SK-N-SH (cell line): ENCODE measurements around the gene DSCAM. TPM values are rescaled to one million over a fixed set of nuclear protein-coding genes. Genes with fewer than 3 reads are reported as not detected.

Experiments
- CTCF ChIA-PET: fragments of 300-600, 350-600 bp; formaldehyde crosslinking; extraction: SDS; loops from one replicate; lab custom pipeline; 2021; lab: Yijun Ruan, JAX
- POLR2A ChIA-PET: fragments of 350-600 bp; sonication (Branson Sonifier 250); formaldehyde crosslinking; extraction: SDS; loops from one replicate; lab custom pipeline; 2020; ENCODE audit warnings: antibody characterized with exemption, inconsistent platforms; lab: Yijun Ruan, JAX
- DNase-seq: peaks from one replicate; pipeline ENCODE4 v3.0.0; 2012
- H2AFZ ChIP-seq: fragments of 200-600 bp; sonication (generic); 2 replicates; pipeline ENCODE4 v1.8.1; 2016; ENCODE audit warnings: antibody characterized with exemption, mild to moderate bottlenecking, low read depth
- H3F3A ChIP-seq: fragments of 200-600 bp; sonication (generic); replicated peaks from 2 replicates; pipeline ENCODE3; 2016; ENCODE audit warnings: antibody characterized with exemption, mild to moderate bottlenecking; ENCODE audit not compliant: insufficient read depth
- H3K27ac ChIP-seq, 2 experiments: fragments of 200-500 bp in 1 of 2; fragments of 200-600 bp in 1 of 2; sonication (Bioruptor generic) in 1 of 2; sonication (generic), shearing (Covaris generic) in 1 of 2; 2 replicates each; pipeline versions ENCODE4 v1.5.1 to v1.6.1; 2014 to 2016; ENCODE audit warnings: low read depth in 2 of 2, inconsistent platforms in 1 of 2, low read length in 1 of 2, mild to moderate bottlenecking in 1 of 2, mixed read lengths in 1 of 2
- H3K27me3 ChIP-seq: fragments of 200-600 bp; sonication (generic), shearing (Covaris generic); 2 replicates; pipeline ENCODE4 v1.6.1; 2016; ENCODE audit warnings: mixed run types; ENCODE audit not compliant: insufficient read depth
- H3K36me3 ChIP-seq, 2 experiments: fragments of 200-500 bp in 1 of 2; fragments of 200-600 bp in 1 of 2; sonication (Bioruptor generic) in 1 of 2; sonication (generic) in 1 of 2; replicated peaks in 1 of 2; 2 replicates each; pipeline versions ENCODE3 to v1.5.1; 2014 to 2016; ENCODE audit warnings: low read length in 1 of 2, mild to moderate bottlenecking in 1 of 2; ENCODE audit not compliant: insufficient read depth in 2 of 2, control insufficient read depth in 1 of 2
- H3K4me1 ChIP-seq, 2 experiments: fragments of 200-500 bp in 1 of 2; fragments of 200-600 bp in 1 of 2; sonication (Bioruptor generic) in 1 of 2; sonication (generic), shearing (Covaris generic) in 1 of 2; 2 replicates each; pipeline versions ENCODE4 v1.5.1 to v1.6.1; 2014 to 2016; ENCODE audit warnings: low read depth in 1 of 2, low read length in 1 of 2, mixed run types in 1 of 2; ENCODE audit not compliant: insufficient read depth in 2 of 2, control insufficient read depth in 1 of 2
- H3K4me2 ChIP-seq: fragments of 200-600 bp; sonication (generic), shearing (Covaris generic); 2 replicates; pipeline ENCODE4 v1.6.1; 2017; ENCODE audit warnings: mixed run types
- H3K4me3 ChIP-seq, 2 experiments: fragments of 200-500 bp in 1 of 2; fragments of 200-600 bp in 1 of 2; sonication (Bioruptor generic) in 1 of 2; sonication (generic), shearing (Covaris generic) in 1 of 2; 2 replicates each; pipeline versions ENCODE4 v1.5.1 to v1.8.1; 2014 to 2016; ENCODE audit warnings: low read depth in 2 of 2, inconsistent platforms in 1 of 2, low read length in 1 of 2, mild to moderate bottlenecking in 1 of 2, mixed read lengths in 1 of 2, moderate library complexity in 1 of 2
- H3K79me2 ChIP-seq: fragments of 200-600 bp; sonication (generic); 2 replicates; pipeline ENCODE4 v1.8.1; 2017; ENCODE audit warnings: mild to moderate bottlenecking; ENCODE audit not compliant: insufficient read depth
- H3K9ac ChIP-seq: fragments of 200-600 bp; sonication (generic); 2 replicates; pipeline ENCODE4 v1.6.1; 2017; ENCODE audit warnings: mixed run types
- H3K9me2 ChIP-seq: fragments of 200-600 bp; sonication (generic); 2 replicates; pipeline ENCODE4 v1.6.1; 2017; ENCODE audit warnings: mixed run types
- H3K9me3 ChIP-seq: fragments of 200-600 bp; sonication (generic); 2 replicates; pipeline ENCODE4 v1.6.1; 2017; ENCODE audit warnings: mixed run types, mild to moderate bottlenecking, moderate library complexity
- H4K20me1 ChIP-seq: fragments of 200-600 bp; sonication (generic); 2 replicates; pipeline ENCODE4 v1.6.1; 2017; ENCODE audit warnings: mild to moderate bottlenecking, mixed run types; ENCODE audit not compliant: insufficient read depth
- CHD2 ChIP-seq: fragments of 150-350 bp; IDR thresholded peaks from 2 replicates; pipeline ENCODE4 v1.6.1; 2018; ENCODE audit warnings: low read length; ENCODE audit not compliant: partially characterized antibody
- FOSL2 ChIP-seq: IDR thresholded peaks from 2 replicates; pipeline ENCODE4 v1.4.0; 2012; ENCODE audit warnings: low read depth, mild to moderate bottlenecking, moderate library complexity, borderline replicate concordance
- FOXJ3 ChIP-seq: sonication (generic); formaldehyde crosslinking; IDR thresholded peaks from 2 replicates; pipeline ENCODE4 v1.5.1; 2020; ENCODE audit warnings: mild to moderate bottlenecking, missing genetic modification reagents
- GATA2 ChIP-seq: sonication (generic); formaldehyde crosslinking; IDR thresholded peaks from 2 replicates; pipeline ENCODE4 v1.5.0; 2020; ENCODE audit warnings: mild to moderate bottlenecking, missing genetic modification reagents
- IRF3 ChIP-seq: fragments of 150-350 bp; IDR thresholded peaks from 2 replicates; pipeline ENCODE4 v1.6.1; 2016; ENCODE audit warnings: mild to moderate bottlenecking, low read depth, low read length
- NRF1 ChIP-seq: IDR thresholded peaks from 2 replicates; pipeline ENCODE4 v1.6.1; 2012; ENCODE audit warnings: low read depth, mild to moderate bottlenecking, low read length
- RFX5 ChIP-seq: IDR thresholded peaks from 2 replicates; pipeline ENCODE4 v1.6.1; 2012; ENCODE audit warnings: mild to moderate bottlenecking, improper control_type of control experiment, low read length
- RXRA ChIP-seq: IDR thresholded peaks from 2 replicates; pipeline ENCODE4 v1.4.0; 2012; ENCODE audit warnings: low read depth, mild to moderate bottlenecking, borderline replicate concordance
- SIN3A ChIP-seq: IDR thresholded peaks from 2 replicates; pipeline ENCODE4 v1.6.1; 2012; ENCODE audit warnings: low read depth, mild to moderate bottlenecking, low read length, moderate library complexity, borderline replicate concordance
- SMC3 ChIP-seq: IDR thresholded peaks from 2 replicates; pipeline ENCODE4 v1.6.1; 2012; ENCODE audit warnings: low read depth, low read length, improper control_type of control experiment
- USF1 ChIP-seq: IDR thresholded peaks from 2 replicates; pipeline ENCODE4 v1.4.0; 2012; ENCODE audit warnings: low read depth, borderline replicate concordance
- YY1 ChIP-seq: IDR thresholded peaks from 2 replicates; pipeline ENCODE4 v1.4.0; 2012; ENCODE audit warnings: low read depth, mild to moderate bottlenecking
- WGBS: methylation state at CpG from one replicate; pipeline ENCODE4 v1.1.6; 2017; ENCODE audit warnings: low lambda C conversion rate; 5-methylcytosine and 5-hydroxymethylcytosine counted together
- polyA plus RNA-seq, 3 experiments: library from polyadenylated mRNA; depleted of rRNA; stranded (reverse); fragments of >200 nt; gene quantifications; 2 replicates each; pipeline ENCODE4 v1.2.3, GENCODE V29; 2012

DSCAM gene
- polyA plus RNA-seq, 1 of the 3 experiments (the other 2 are of a cell fraction): not detected

GRCh38 chr21:40845441-40845995, 1.4 kb downstream of the DSCAM start:
- Histone ChIP-seq H3K4me2 (no peak overlapping the region), H3K4me3 (no peak overlapping the region), H3F3A (no peaks in the 10 kb centered on the region), H2AFZ (no peak overlapping the region), H3K36me3 (no peaks in the 10 kb centered on the region), H3K4me1 (peaks cover 0 to 8% of the 10 kb centered on the region in 2 experiments; a peak in 1 of 4 replicates), H3K9me3 (no peaks in the 10 kb centered on the region), H3K27me3 (no peaks in the 10 kb centered on the region), H3K9me2 (no peaks in the 10 kb centered on the region), H3K9ac (no peak overlapping the region), H3K27ac (no peak overlapping the region), H4K20me1 (no peaks in the 10 kb centered on the region), H3K79me2 (no peaks in the 10 kb centered on the region)
- TF ChIP-seq FOXJ3 (CRISPR knock-in tag): no peak
- no peak for TF ChIP-seq YY1
- no peak for TF ChIP-seq CHD2
- no peak for TF ChIP-seq SIN3A
- WGBS: 26% methylated on average over 5 of the region's 5 CpGs
- CTCF ChIA-PET: interaction anchor here (3.6 kb wide), 1 partner anchor 378 kb away, joined by 18 read pairs; no protein-coding TSS in a partner anchor
- DNase-seq: no peak
- POLR2A ChIA-PET: no interaction called here

GRCh38 chr21:40844935-40845334, 2.0 kb downstream of the DSCAM start:
- TF ChIP-seq CHD2 (no peak), GATA2 (CRISPR knock-in tag) (no peak), RXRA (no peak)
- H3K36me3 ChIP-seq: no peaks in the 10 kb centered on the region
- H3K4me1 ChIP-seq: peaks cover 0 to 8% of the 10 kb centered on the region in 2 experiments; a peak in 1 of 4 replicates
- CTCF ChIA-PET: no interaction called here
- H3K9me3 ChIP-seq: no peaks in the 10 kb centered on the region
- no peaks in the 10 kb centered on the region for H3K79me2 ChIP-seq
- no peak overlapping the region for H3K9ac ChIP-seq
- no peaks in the 10 kb centered on the region for H3K9me2 ChIP-seq
- H3K4me2 ChIP-seq: no peak overlapping the region
- POLR2A ChIA-PET: no interaction called here
- no peaks in the 10 kb centered on the region for H3K27me3 ChIP-seq
- H2AFZ ChIP-seq: no peak overlapping the region
- no peak overlapping the region for H3K4me3 ChIP-seq
- WGBS: 38% methylated on average over 5 of the region's 5 CpGs
- H3F3A ChIP-seq: no peaks in the 10 kb centered on the region
- no peak overlapping the region for H3K27ac ChIP-seq
- no peaks in the 10 kb centered on the region for H4K20me1 ChIP-seq
- no peak for DNase-seq

DNA sequence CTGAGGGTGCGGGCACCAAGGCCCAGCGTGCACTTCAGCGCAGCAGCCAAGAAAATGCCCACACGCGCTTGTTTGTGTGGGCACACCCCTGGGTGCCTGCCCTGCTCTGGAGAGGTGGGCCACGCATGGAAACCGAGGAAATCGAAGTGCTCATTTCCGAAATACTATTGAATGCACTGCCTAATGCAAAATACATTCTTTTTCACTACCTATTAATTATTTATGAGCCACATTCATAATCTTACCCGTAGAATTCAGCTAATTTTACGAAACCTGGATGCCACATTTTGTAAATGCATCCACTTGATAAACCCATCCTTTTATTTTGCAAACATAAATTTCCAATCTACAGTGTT, 4.8 kb downstream of the DSCAM start:
- Histone ChIP-seq H3K9me2 (no peaks in the 10 kb centered on the region), H3K4me1 (peaks cover 0 to 8% of the 10 kb centered on the region in 2 experiments; a peak in 1 of 4 replicates), H3K9me3 (no peaks in the 10 kb centered on the region), H3K27me3 (no peaks in the 10 kb centered on the region), H3K27ac (no peak overlapping the region), H3F3A (no peaks in the 10 kb centered on the region), H3K9ac (no peak overlapping the region), H3K79me2 (no peaks in the 10 kb centered on the region), H4K20me1 (no peaks in the 10 kb centered on the region), H3K4me3 (no peak overlapping the region)
- ChIA-PET POLR2A (no interaction called here), CTCF (interaction anchor here (0.7 to 3.6 kb wide), 11 partner anchors 17 to 699 kb away, joined by 3 to 29 read pairs (median 3); no protein-coding TSS in a partner anchor)
- no peak for DNase-seq
- TF ChIP-seq SMC3 (no peak), IRF3 (no peak), RXRA (no peak), YY1 (no peak), FOSL2 (no peak), RFX5 (no peak), NRF1 (no peak), USF1 (no peak)
- TF ChIP-seq, all 33 proteins: peak for 0
- no peaks in the 10 kb centered on the region for H3K36me3 ChIP-seq
- WGBS: 21% methylated on average over 6 of the region's 11 CpGs
- no peak overlapping the region for H2AFZ ChIP-seq
- no peak overlapping the region for H3K4me2 ChIP-seq
